Measurements from ENCODE around the gene ACTN4. TPM values are rescaled to one million over a fixed set of nuclear protein-coding genes. Genes with fewer than 3 reads are reported as not detected.

Gene ACTN4
- total RNA-seq, 1 donor from 2014 or later, result 127 TPM

DNA sequence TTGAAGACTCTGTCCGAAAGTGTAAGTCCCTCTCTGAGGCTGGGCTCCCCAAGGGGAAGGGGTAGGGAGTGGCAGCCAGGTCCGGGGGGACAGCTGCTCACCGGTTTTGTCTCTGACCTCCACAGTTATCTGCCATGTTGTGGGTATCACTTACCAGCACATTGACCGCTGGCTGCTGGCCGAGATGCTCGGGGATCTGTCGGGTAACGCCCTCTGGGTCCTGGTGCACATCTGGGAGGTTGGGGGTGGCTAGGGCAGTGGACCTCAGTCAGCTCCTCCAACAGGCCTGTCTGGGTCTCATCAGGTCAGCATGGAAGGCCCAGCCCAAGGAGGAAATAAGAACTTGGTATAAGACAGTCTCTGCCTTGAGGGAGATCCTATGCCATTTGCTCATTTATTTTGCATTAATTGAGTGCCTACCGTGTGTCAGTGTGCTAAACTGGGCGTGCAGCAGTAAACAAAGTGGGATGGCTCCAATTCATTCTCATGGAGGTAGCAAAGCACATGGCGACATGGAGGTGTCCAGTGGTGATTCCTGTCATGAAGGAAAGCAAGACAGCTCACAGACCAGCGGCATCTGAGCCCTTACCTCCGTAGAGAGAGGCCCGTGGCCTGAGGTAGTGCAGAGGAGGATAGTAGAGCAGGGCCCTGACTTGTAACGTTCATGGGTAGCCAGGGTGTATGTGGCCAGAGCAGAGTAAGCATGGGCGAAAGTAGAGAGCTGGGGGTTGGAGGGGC is 14.8 kb upstream of the ACTN4 start:
- peaks cover 25% of the 10 kb centered on the region for H4K20me1 ChIP-seq (ENCODE audit: low read depth)
- Mint-ChIP-seq H3K36me3 (peaks cover 14% of the 10 kb centered on the region), H3K27ac (no peak overlapping the region), H3K4me1 (peaks cover 14% of the 10 kb centered on the region), H3K27me3 (ENCODE audit: insufficient read depth, low read depth) (peaks cover 2% of the 10 kb centered on the region), H3K9me3 (no peaks in the 10 kb centered on the region), H3K4me3 (no peak overlapping the region)
- H3K27ac ChIP-seq, result no peak overlapping the region
- no peak for TF ChIP-seq EZH2phosphoT487 (IDR thresholded peaks at IDR 0.05)
- TF ChIP-seq EZH2 (IDR thresholded peaks at IDR 0.05), result no peak
- TF ChIP-seq CTCF (IDR thresholded peaks at IDR 0.05), result no peak
- no peaks in the 10 kb centered on the region for H3K4me1 ChIP-seq
- no peak overlapping the region for H2AFZ ChIP-seq (replicated peaks)
- H3K79me2 ChIP-seq (ENCODE audit: low read depth), result no peaks in the 10 kb centered on the region
- no peaks in the 10 kb centered on the region for H3K9me3 ChIP-seq (ENCODE audit: low read depth)
- H3K4me2 ChIP-seq, result no peak overlapping the region
- peaks cover 13% of the 10 kb centered on the region for H3F3A ChIP-seq (ENCODE audit: low read depth)
- no peak overlapping the region for H3K4me3 ChIP-seq
- no peaks in the 10 kb centered on the region for H3K27me3 ChIP-seq
- DNase-seq (ENCODE audit: low spot score), result no peak
- H3K36me3 ChIP-seq, result no peaks in the 10 kb centered on the region
- no peak overlapping the region for H3K9ac ChIP-seq

DNA sequence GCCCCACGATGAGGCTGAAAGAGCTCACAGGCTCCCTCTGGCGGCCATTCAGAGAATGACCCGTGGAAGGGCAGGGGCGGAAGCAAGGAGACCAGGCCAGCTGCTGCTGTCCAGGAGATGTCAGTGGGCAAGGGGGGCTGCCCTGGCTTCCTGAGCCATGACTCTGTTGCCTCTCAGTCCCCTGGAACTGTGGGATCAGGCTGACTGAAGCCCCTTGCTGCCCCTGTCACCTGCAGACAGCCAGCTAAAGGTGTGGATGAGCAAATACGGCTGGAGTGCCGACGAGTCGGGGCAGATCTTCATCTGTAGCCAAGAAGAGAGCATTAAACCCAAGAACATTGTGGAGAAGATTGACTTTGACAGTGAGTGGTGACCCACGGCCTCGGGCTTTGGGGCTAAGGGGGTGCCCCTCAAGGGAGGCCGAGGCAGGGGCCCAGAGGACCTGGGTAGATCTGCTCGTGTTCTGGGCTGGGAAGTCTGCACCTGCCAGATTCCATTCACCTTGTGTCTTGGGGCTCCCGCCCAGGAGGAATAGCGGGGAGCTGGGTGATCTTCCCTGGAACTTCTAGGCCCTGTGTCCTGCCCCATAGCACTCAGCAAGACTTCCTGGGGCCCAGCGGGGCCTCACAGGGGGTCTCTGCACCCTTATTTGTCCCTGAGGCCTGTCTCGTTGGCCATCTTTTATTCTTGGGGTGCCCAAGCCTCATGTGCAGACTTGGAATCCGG is 12.5 kb upstream of the ACTN4 start:
- no peak overlapping the region for H2AFZ ChIP-seq (replicated peaks)
- no peak overlapping the region for H3K9ac ChIP-seq
- no peak overlapping the region for H3K4me2 ChIP-seq
- Mint-ChIP-seq H3K27me3 (ENCODE audit: insufficient read depth, low read depth) (peaks cover 2% of the 10 kb centered on the region), H3K9me3 (no peaks in the 10 kb centered on the region), H3K4me3 (no peak overlapping the region), H3K27ac (peak overlapping the region; percentile 72), H3K4me1 (peaks cover 14% of the 10 kb centered on the region), H3K36me3 (peaks cover 13% of the 10 kb centered on the region)
- no peaks in the 10 kb centered on the region for H3K4me1 ChIP-seq
- H3K36me3 ChIP-seq, result no peaks in the 10 kb centered on the region
- TF ChIP-seq EZH2phosphoT487 (IDR thresholded peaks at IDR 0.05) (no peak), CTCF (IDR thresholded peaks at IDR 0.05) (peak; percentile 94), EZH2 (IDR thresholded peaks at IDR 0.05) (no peak)
- peak; percentile 67 for DNase-seq (ENCODE audit: low spot score)
- H3F3A ChIP-seq (ENCODE audit: low read depth), result peaks cover 13% of the 10 kb centered on the region
- H3K27me3 ChIP-seq, result no peaks in the 10 kb centered on the region
- no peaks in the 10 kb centered on the region for H3K9me3 ChIP-seq (ENCODE audit: low read depth)
- H3K27ac ChIP-seq, result no peak overlapping the region
- H3K79me2 ChIP-seq (ENCODE audit: low read depth), result no peaks in the 10 kb centered on the region
- no peak overlapping the region for H3K4me3 ChIP-seq
- peaks cover 25% of the 10 kb centered on the region for H4K20me1 ChIP-seq (ENCODE audit: low read depth)

GRCh38 chr19:38635483-38636399 is 11.7 kb upstream of the ACTN4 start:
- H3K27ac ChIP-seq, result no peak overlapping the region
- TF ChIP-seq EZH2phosphoT487 (IDR thresholded peaks at IDR 0.05), result no peak
- H3K4me3 Mint-ChIP-seq, result no peak overlapping the region
- H3K79me2 ChIP-seq (ENCODE audit: low read depth), result no peaks in the 10 kb centered on the region
- H3K27ac Mint-ChIP-seq, result no peak overlapping the region
- H3K9me3 ChIP-seq (ENCODE audit: low read depth), result no peaks in the 10 kb centered on the region
- peaks cover 2% of the 10 kb centered on the region for H3K27me3 Mint-ChIP-seq (ENCODE audit: insufficient read depth, low read depth)
- H3K9ac ChIP-seq, result no peak overlapping the region
- no peaks in the 10 kb centered on the region for H3K36me3 ChIP-seq
- H3K27me3 ChIP-seq, result no peaks in the 10 kb centered on the region
- no peak for DNase-seq (ENCODE audit: low spot score)
- peaks cover 22% of the 10 kb centered on the region for H4K20me1 ChIP-seq (ENCODE audit: low read depth)
- no peak overlapping the region for H2AFZ ChIP-seq (replicated peaks)
- H3K4me1 Mint-ChIP-seq, result peaks cover 14% of the 10 kb centered on the region
- H3K4me1 ChIP-seq, result no peaks in the 10 kb centered on the region
- H3K4me2 ChIP-seq, result no peak overlapping the region
- H3K4me3 ChIP-seq, result no peak overlapping the region
- H3F3A ChIP-seq (ENCODE audit: low read depth), result peaks cover 13% of the 10 kb centered on the region
- peaks cover 13% of the 10 kb centered on the region for H3K36me3 Mint-ChIP-seq
- H3K9me3 Mint-ChIP-seq, result no peaks in the 10 kb centered on the region

Measured in neural progenitor cell (in vitro differentiated cells).